MM.1S (cell line): ENCODE results near the gene GNPTG.

Experiments
- EZH2 ChIP-seq: fragments of 300-600 bp; sonication (generic); optimal IDR thresholded peaks from 2 replicates; pipeline ENCODE3; 2017; ENCODE audit warnings: low read depth, mild to moderate bottlenecking, antibody characterized with exemption, low read length, mixed read lengths
- EZH2phosphoT487 ChIP-seq: fragments of 300-600 bp; sonication (generic); IDR thresholded peaks from 2 replicates; pipeline ENCODE4 v1.6.1; 2018; ENCODE audit warnings: antibody characterized with exemption, low read length
- TF ChIP-seq, protein P1 (sequence below): fragments of 300-600 bp; sonication (generic); IDR thresholded peaks from 2 replicates; pipeline ENCODE4 v1.5.1; 2016; ENCODE audit warnings: antibody characterized with exemption, low read length, mixed read lengths

DNA sequence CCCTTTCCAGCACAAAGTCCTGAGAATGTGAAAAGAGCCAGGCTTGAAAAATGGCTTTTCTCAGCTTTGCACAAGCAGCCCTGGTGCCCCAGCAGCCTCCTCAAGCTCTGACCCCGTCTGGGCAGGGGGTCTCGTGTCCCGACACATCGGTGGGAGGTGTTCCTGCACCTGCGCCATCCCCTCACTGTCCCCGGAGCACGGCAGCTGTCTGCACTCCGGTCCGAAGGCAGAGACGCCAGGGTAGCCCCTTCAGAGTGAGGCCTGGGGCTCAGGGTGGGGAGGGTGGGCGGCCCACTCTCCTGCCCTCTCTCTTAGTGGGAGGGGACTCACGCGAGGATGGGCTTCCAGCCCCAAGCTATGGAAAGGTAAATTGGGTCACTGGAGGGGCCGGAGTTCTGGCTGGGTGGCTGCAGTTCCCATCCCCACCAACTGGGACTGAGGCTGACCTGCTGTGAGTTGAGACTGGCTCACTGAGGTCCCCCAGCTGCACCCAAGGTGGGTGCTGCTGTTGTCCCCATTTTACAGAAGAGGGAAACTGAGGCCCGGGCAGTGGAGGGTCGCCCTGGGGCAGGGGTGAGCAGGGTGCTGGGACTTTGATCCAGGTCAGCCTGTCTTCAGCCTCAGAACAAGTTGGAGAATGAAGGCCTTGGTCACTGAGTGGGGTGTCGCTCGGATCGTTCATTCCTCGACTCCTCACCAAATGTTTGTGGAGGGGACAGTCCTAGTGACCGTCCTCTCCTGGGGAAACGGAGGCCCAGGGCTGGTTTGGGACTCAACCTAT is 20.6 kb upstream of the GNPTG start:
- TF ChIP-seq, protein P1, sequence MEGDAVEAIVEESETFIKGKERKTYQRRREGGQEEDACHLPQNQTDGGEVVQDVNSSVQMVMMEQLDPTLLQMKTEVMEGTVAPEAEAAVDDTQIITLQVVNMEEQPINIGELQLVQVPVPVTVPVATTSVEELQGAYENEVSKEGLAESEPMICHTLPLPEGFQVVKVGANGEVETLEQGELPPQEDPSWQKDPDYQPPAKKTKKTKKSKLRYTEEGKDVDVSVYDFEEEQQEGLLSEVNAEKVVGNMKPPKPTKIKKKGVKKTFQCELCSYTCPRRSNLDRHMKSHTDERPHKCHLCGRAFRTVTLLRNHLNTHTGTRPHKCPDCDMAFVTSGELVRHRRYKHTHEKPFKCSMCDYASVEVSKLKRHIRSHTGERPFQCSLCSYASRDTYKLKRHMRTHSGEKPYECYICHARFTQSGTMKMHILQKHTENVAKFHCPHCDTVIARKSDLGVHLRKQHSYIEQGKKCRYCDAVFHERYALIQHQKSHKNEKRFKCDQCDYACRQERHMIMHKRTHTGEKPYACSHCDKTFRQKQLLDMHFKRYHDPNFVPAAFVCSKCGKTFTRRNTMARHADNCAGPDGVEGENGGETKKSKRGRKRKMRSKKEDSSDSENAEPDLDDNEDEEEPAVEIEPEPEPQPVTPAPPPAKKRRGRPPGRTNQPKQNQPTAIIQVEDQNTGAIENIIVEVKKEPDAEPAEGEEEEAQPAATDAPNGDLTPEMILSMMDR = peak; percentile 8; the same call in 1 of the 2 replicates
- TF ChIP-seq EZH2phosphoT487 (no peak), EZH2 (no peak)
